DMS153 treated with DMSO at 0.1 percent for 48 hours (cell line): ENCODE data around the gene HOXA7.

ENCODE experiments used
- DNase-seq: peaks from one replicate; lab custom pipeline; 2025; ENCODE audit not compliant: unreplicated experiment; lab: John Stamatoyannopoulos, UW

The HOXA7 gene

DNA sequence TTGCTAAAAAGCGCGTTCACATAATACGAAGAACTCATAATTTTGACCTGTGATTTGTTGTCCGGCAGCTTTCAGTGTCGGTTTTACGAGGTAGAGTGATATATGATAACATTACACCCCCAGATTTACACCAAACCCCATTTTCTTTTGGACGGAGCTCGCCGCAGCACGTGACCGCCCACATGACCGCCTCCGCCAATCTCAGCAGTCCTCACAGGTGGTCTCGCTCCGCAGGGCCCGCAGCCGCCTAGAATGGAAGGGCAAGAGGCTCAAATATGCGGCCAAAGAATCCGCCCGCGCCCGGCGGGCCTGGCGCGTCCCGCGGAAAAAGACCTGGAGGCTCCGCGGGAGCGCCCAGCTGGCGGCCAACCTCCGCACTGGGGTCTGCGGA is at the start of gene HOXA7:
Gene HOXA7 (minus strand): TSS at position 168 of the 391 bp plus-strand sequence. CDS start 130 bp downstream, at position 38.
- no peak for DNase-seq

GRCh38 chr7:27205325-27206280 is 49.1 kb upstream of the HOXA7 start:
- DNase-seq, result no peak

DNA sequence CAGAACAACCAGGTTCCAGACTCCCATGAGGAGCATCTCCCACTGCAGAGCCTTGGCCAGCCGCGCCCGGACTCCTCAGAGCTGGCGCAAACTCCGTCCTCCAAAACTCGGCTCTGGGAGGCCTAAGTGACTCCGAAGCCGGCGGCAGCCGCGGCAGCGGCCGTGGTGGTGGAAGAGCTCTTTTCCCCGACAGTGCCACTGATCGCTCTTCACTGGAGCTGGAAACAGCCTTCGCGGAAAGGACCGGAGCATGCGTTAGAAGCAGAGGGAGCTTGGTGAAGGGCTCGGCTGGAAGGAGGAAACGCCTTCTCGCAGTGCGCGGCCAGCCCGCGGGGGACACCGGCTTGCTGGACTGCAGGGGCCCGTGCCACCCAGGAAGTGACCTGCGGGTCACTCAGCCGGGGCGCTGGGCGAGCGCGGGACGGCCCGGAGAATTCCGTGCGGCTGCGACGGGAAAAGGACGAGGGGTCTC is 48.4 kb upstream of the HOXA7 start:
- DNase-seq, result no peak

GRCh38 chr7:27203964-27204594 is 47.6 kb upstream of the HOXA7 start:
- DNase-seq, result no peak

DNA sequence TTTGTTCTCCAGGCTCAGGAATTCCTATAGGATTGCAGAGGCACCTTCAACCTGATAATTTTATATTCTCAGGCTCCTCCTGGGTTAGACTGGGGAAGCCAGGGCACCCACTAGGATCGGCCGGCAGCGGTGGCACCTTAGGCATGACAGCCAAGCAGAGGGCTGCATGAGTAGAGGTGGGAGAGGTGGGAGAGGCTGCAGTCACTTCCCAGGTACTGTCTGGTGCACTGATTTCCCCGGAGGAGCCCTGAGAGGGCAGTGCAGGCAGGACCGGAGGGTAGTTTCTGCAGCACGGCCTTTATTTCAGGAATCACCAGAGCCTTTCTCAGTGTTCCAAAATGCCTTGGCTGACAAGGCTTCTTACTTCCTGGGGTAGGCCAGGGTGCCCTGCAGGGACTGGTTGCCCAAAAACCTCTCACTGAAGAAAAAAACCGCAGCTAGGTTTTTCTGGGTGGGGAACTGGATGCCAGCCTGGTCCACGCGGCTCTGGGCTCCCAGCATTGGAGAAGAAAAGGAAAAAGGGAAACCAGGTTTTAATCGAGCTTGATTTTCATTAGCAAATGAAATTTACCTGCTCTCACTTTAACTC is 47.0 kb upstream of the HOXA7 start:
- DNase-seq, result no peak

DNA sequence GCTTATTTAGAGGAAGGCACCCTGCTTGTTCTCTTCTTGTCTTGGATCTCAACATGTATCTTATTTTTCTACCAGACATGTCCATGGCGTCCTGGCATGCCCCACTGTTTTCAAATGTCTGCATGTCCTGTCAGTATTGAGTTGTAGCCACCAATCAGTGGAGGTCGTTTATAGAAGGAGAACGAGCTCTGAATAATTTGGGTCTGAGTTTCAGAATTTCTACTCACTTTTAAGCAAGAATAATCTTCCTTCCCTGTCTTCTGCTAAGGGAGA is 46.3 kb upstream of the HOXA7 start:
- no peak for DNase-seq

GRCh38 chr7:27202018-27202861 is 45.8 kb upstream of the HOXA7 start:
- DNase-seq, result no peak

DNA sequence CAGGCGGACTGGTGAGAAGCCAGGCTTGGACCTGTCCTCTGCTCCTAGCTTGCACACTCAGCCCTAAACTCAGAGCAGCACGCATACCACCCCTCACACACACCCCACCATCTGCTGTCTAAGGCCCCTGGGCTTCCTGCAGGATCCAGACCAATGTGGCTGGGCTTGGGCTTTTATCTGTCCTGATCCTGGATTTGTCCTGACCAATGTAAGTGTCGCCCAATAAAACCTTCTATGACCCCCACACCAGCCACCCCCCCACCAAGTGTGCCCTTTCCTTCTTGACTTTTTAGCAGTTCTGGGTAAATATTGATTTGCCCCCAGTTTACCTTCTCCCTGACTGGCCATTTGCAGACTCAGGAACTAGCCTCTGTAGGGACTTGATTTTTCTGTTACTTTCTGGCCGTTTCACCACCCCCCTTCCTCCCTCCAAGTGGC is 45.1 kb upstream of the HOXA7 start:
- DNase-seq, result no peak

- no peak for DNase-seq
These were observed 44.5 kb upstream of the HOXA7 start for GRCh38 chr7:27200761-27201579.

DNA sequence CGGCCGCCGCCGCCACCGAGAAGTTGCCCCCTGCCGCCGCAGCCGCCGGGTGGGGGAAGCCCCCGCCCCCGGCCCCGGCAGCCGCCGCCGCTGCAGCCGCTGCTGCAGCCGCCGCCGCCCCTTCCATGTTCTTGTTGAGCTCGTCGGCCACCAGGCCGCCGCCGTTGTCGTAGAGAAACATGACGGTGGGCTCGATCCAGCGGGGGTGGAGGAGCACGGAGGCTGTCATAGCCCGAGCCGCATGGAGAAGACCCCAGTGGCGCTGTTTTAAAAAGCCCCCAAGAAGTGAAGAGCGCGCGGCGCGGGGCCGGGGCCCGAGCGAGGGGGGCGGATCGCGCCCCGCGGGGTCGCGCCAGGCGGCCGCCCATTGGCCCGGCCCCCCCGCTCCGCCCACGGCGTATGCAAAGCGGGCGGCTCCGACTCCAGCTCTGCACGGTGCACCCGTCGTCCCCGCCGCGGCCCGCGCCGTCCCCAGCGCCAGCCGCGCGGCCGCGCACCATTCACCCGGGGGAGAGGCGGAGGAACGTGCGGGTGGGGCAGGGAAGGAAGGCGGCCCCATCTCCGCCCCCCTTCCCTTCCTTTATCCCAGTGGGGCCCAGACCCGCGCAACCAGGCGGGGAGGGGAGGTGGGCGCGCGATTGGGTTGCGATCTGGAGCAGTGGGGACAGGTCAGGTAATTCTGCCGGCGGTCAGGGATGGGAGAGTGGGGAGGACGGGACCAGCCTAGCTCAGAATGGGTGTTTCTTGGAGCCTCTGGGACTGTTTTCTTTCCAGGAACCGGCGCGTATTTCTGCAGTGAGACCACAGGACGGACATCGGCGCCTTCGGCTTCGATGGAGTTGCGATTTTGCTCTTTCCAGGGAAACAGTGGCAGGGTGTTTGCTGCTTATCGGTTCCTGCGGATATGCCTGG is 43.6 kb upstream of the HOXA7 start, which contains the start of gene HOXA13:
Gene HOXA13 (minus strand): TSS at position 243 of the 912 bp plus-strand sequence. CDS start 14 bp downstream, at position 229.
- peak; percentile 76 for DNase-seq

- no peak for DNase-seq
These were observed 42.7 kb upstream of the HOXA7 start for GRCh38 chr7:27198871-27199801.

DNA sequence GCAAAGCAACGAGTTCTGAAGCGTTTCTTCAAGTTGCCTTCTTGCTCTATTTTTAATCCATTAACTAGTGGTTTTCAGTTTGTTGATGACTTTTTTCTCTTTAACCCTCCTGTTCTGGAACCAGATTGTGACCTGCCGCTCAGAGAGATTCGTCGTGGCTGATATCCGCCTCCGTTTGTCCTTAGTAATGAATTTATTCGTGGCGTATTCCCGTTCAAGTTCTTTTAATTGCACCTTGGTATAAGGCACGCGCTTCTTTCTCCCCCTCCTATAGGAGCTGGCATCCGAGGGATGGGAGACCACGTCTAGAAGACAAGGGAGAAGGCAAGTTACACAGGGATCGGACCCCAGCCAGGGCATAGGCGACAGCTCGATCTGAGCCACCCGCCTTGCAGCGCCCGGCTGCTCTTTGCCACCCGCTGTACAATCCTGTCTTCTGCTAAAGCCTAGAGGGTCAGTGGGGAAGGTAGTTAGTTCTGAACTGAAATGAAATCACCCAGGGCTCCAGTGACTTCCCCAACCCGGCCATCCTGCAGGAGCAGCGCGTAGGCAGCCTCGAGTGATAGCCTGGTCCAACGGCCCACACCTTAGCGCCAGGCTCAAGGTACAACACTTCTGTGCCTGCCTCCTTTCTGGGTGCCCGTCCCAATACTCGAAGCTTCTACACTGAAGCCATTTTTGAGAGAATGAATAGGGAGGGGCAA is 41.8 kb upstream of the HOXA7 start:
- no peak for DNase-seq

DNA sequence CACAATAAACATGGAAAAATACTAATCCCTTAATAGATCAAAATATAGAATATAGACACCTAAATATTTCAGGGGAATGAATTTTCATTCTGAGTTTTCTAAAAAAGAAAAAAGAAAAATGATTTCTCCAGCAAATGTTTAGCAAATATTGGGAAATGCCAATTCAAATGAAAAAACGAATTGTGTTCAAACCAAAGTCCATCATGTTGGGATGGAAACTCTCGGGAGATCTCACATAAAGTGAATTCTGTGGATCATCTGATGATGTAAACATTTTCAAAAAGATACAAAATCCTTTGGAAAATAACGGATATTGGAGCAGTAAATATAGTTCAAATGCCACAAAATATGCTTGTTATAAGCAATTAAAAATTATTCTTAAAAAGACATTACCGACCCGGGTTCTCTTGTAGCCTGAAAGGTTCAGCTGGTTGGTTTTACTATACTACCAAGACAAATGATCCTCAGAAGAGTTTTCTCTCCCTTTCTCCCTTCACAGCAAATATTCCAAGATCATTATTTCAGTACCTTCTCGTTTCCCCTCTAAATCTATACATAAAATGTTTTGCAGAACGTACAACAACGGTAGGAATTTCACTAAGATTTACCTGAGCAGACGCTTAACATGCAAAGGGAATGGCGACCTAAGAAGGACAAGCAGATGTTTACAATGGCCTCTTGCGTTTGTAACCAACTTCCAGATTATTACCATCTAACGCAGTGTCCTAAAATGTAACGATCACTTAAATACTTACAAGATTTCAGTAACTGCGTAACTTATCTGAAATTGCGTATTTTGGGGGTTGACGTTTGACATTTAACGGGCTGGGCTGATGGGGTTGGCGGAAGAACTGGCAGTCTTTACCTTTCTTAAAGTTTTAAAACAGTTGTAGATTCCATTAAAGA is 40.9 kb upstream of the HOXA7 start:
- DNase-seq, result no peak

DNA sequence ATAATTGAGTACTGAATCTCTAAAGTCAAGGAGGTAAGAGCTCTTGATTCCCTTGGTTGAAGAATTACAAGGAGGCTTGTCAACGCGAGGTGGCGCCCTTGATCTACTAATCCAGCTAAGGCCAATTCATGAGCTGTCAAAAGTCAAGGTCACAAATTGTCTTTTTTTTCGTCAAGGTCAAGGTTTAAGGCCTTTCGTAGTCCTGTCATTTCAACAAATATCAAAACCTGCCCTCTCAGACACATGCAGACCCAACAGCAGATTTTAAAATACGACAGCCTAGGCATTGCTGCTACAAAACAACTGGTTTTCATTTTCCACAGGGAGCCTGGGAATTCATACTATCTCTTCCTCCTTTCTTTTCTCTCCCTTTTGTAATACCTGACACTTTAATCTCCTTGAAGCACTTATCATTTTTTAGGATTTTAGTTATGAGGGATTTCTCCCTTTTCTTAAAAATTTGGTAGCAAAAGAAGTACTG is 39.9 kb upstream of the HOXA7 start:
- DNase-seq, result peak; percentile 88

GRCh38 chr7:27194686-27195379 is 38.4 kb upstream of the HOXA7 start:
- DNase-seq, result no peak

DNA sequence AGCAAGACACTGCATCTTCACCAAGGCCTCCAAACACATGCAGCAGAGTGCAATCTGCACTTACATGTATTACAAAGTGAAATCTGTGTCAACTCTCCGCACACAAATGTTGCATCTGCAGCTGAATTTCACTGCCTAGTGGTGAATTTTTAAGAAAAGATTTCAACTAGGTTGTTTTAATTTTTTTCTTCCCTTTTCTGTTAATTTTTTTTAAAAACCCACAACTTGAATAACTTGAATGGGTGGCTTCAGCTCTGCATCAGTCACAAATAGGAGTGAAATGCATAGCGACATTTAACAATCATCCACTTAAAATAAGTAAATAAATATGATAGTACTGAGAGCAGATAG is 37.5 kb upstream of the HOXA7 start:
- no peak for DNase-seq
